ELF-1 (cell line): Measurements from ENCODE around the gene TMCO1.
"Not testable (repeated sequence)": the region's sequence is repeated elsewhere in the genome, so short reads cannot be mapped to it uniquely, and the experiment has no call there.

Experiments used
- DNase-seq: peaks from one replicate; pipeline ENCODE4 v3.0.0-alpha.2; 2016; ENCODE audit warnings: low read depth, low spot score

TMCO1 gene

DNA sequence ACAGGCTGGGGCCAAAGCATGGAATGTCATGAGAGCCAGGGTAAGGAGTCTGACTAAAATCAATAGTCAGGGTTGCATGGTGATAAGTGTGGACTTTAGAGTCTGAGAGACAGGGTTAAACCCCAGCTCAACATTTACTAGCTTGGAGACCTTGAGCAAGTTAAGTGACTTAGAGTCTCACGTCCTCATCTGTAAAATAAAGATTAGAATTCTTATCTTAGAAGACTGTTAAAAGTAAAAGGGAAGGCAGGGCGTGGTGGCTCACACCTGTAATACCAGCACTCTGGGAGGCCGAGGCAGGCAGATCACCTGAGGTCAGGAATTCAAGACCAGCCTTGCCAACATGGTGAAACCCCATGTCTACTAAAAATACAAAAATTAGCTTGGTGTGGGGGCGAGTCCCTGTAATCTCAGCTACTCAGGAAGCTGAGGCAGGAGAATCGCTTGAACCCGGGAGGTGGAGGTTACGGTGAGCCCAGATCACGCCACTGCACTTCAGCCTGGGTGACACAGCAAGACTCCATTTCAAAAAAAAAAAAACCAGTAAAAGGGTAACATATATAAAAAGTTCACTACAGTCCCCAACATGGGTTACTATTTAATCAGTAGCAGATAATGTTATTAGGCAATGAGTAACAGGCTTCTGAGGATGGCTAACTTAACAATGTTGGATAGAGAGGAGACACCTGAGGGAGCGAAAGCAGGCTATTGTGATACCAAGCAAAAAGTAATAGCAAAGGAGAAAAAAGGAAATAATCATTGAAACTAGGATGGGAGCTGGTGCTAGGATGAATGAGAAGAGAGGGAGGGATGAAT lies 20.8 kb downstream of the TMCO1 start:
- no peak for DNase-seq

DNA sequence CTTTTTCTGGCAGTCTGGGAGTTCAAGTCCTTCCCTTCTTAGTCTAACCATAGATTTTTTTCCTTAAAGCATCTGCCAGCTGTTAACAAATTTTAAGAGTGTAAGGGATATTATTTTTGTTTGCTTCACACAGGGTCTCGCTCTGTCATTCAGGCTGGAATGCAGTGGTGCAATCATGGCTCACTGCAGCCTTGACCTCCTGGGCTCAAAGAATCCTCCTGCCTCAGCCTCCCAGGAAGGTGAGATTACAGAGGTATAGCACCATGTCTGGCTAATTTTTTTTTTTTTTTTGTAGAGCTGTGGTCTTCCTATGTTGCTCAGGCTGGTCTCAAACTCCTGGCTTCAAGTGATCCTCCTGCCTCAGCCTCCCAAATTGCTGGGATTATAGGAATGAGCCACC lies 23.8 kb downstream of the TMCO1 start:
- DNase-seq, result not testable (repeated sequence)

DNA sequence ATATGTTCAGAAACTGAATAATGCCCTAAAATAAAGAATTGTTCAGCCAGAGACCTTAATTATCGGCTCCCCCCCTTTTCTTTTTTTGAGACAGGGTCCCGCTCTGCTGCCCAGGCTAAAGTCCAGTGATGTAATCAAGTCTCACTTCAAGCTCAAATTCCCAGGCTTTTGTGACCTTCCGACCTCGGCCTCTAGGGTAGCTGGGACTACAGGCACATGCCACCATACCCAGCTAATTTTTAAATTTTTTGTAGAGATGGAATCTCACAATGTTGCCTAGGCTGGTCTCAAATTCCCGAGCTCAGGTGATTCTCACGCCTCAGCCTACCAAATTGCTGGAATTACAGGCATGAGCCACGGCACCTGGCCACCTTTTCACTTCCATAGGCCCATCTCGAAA lies 26.5 kb downstream of the TMCO1 start:
- no peak for DNase-seq

DNA sequence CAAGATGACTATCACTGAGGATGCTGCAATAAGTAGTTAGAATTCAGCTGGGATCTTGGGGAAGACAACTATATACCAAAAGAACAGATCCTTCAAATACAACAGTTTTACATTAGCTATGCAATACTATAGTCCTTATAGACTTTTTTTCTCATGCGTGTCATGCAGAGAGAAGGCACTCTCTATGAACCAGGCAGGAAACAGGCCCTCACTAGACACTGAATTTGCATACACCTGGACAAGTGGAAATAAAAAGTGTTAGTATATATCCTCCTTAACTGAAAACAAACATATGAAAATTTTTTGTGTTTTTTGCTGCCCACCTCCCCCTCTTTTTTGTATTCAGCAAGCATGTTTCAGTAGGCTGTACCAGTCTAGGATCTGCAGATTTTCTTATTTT lies 29.9 kb downstream of the TMCO1 start:
- DNase-seq, result no peak

- no peak for DNase-seq
Observed at GRCh38 chr1:165737196-165737595, 31.5 kb downstream of the TMCO1 start.

DNA sequence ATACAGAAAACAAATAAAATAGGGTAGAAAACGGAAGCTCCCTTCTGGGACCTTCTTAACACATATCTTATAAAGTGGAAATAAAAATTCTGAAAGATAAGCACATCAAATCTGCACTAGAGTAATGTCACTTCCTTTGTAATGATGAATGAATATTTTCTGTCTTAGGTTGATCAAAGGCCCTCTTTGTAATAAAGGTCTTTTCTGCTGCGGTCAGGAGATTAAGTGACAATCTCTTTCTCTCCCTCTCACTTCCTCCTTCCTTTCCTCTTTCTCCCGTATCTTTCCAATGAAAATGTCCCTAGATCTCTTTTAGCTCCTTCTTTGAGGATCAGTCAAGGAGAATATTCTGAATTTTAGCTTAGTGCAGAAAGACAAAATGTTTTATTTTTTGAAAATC lies 33.8 kb downstream of the TMCO1 start:
- DNase-seq, result no peak

DNA sequence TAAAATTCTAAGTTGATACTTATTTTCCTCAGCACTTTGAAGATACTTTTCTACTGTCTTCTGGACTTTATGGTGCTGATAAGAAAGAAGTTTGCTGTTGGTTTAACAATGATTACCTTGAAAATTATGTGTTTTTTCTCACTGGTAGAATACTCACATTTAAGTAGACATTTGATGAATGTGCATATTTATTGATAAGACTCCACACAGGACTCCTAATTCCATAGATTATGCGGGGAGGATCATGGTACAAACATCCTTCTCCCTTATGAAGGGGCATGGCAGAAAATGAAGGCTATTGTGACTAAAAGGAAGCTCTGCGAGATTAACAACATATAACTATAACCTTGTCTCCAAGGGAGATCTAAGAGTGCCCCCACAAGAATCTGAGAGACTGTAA lies 41.8 kb downstream of the TMCO1 start:
- no peak for DNase-seq

GRCh38 chr1:165726169-165726568 lies 42.5 kb downstream of the TMCO1 start:
- DNase-seq, result no peak

GRCh38 chr1:165717918-165718515 lies 50.7 kb downstream of the TMCO1 start:
- peak; percentile 66 for DNase-seq

DNA sequence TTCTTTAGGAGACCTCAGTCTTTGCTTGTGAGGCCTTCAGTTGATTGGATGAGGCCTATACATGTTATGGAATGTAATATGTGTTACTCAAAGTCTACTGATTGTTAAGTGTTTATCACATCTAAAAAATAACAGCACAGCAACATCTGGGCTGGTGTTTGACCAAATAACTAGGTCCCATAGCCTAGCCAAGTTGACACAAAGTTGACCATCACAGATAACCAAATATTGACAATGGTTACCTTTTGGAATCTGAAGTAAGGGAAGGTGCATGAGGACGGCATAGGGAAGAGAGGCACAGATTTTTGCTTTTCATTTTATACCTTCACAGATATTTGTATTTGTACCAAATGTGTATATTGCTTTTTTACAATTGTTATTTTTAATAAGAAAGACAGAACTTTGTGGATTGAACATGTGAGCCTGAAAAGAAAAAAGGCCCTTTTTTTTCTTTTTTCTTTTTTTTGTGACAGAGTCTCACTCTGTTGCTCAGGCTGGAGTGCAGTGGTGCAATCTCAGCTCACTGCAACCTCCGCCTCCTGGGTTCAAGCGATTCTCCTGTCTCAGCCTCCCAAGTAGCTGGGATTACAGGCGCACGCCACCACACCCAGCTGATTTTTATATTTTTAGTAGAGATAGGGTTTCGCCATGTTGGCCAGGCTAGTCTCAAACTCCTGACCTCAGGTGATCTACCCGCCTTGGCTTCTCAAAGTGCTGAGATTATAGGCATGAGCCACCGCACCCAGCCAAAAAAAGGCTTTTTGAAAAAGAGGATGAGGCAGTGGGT lies 52.2 kb downstream of the TMCO1 start:
- not testable (repeated sequence) for DNase-seq

GRCh38 chr1:165712764-165713163 lies 55.9 kb downstream of the TMCO1 start:
- peak; percentile 63 for DNase-seq

DNA sequence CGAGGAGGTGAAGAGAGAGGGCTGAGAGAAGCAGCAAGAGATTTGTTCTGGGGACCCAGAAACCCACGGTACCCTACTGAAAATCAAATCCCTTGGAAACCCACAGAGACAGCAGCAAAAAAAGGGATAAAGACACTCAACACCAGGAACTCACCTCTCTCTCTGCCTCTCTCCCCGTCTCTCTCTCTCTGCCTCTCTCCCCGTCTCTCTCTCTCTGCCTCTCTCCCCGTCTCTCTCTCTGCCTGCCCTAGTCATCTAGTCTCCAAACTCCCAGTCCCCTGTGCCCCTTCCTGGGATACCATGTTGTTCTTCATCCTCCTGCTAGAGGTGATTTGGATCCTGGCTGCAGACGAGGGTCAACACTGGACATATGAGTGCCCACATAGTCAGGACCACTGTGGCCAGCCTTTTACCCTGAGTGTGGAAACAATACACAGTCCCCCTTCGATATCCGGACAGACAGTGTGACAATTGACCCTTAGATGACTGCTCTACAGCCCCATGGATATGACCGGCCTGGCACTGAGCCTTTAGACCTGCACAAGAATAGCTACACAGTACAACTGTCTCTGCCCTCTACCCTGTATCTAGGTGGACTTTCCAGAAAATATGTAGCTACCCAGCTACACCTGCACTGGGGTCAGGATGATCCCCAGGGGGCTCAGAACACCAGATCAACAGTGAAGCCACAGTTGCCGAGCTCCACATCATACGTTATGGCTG lies 60.5 kb downstream of the TMCO1 start:
- no peak for DNase-seq

- DNase-seq, result no peak
Observed at GRCh38 chr1:165703648-165704047, 65.0 kb downstream of the TMCO1 start.

- DNase-seq, result not testable (repeated sequence)
Observed at GRCh38 chr1:165701922-165702321, 66.7 kb downstream of the TMCO1 start.

DNA sequence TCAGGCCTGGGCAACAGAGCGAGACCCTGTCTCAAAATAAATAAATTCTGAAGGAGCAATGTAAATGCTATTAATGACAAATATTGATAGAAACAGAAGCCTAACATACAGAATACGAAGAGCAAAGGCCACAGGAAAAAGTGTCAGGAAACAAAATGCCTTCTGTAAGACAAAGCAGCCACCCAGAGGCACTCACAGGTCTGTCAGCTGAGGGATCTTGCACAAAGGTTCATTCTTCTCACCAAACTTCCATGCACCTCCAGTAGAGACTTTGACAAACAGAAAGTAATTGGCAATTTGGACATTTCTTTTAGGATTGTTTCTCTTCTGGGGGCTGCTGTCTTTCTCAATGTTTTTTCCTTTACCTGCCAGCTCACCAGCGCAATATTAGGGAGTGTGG lies 69.1 kb downstream of the TMCO1 start:
- no peak for DNase-seq

DNA sequence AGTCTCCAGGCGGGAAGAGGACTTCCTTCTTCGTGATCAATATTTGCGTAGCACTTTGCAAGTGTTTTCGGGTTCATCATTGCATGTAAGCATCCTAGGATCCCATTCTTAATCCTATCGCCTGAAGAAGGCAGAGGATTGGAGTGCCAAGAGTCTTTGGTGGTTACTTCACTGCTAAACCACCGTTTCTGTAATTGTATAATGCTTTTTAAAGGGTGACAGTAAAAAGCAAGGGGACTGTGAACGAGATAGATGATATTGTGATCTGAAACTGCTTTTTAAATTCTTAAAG lies 70.0 kb downstream of the TMCO1 start:
- no peak for DNase-seq

DNA sequence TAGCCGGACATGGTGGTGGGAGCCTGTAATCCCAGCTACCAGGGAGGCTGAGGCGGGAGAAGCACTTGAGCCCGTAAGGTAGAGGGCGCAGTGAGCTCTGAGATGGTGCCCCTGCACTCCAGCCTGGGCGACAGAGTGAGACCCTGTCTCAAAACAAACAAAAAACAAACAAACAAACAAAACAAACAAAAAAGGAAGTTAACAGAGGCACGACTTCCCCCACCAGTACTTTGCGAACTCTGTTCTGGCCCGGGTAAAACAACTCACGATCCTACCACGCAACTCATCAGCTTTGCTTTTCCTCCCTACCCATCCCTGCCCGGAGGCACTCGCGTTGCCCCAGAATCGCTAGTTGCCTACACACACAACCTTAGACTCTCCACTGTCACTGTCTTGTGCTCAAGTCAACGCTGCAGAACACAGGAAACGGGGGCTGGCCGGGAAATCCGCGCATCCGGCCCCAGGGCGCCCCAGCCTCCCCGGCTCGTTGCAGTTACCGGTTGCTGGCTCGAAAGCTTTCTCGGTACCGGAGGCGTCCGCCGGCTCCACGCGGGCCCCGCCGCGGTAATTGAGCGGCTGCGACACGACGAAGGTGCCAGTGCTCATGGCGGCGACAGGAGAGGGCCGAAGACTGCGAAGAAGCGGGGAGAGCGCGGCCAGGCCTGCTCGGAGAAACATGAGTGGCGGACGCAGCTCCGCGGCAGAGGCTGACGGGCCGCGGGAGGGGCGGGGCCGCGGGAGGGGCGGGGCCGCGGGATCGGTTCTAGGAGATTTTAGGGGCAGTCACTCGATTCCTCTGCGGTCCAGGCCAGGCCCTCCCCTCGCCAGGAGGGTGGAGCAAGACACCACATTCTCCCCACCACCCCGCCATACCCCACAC lies 70.5 kb downstream of the TMCO1 start, which contains the start of gene ALDH9A1:
ALDH9A1 (minus strand) TSS at position 682 of the 880 bp plus-strand sequence; CDS start at position 678, 4 bp downstream.
- DNase-seq, result peak; percentile 85

DNA sequence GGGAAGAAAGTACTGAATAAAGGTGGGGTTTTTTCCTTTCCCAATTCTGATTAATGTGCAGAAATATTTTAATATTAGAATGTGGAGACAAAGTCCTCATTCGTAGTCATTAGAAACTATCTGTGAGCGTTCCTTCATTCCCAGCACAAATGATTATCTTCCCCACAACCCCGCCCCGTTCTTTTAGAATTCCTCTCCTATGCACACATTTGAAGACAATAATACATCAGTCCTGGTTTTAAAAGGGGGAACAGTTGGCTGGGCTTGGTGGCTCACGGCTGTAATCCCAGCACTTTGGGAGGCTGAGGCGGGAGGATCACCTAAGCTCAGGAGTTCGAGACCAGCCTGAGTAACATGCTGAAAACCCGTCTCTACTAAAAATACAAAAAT lies 71.2 kb downstream of the TMCO1 start:
- no peak for DNase-seq

DNA sequence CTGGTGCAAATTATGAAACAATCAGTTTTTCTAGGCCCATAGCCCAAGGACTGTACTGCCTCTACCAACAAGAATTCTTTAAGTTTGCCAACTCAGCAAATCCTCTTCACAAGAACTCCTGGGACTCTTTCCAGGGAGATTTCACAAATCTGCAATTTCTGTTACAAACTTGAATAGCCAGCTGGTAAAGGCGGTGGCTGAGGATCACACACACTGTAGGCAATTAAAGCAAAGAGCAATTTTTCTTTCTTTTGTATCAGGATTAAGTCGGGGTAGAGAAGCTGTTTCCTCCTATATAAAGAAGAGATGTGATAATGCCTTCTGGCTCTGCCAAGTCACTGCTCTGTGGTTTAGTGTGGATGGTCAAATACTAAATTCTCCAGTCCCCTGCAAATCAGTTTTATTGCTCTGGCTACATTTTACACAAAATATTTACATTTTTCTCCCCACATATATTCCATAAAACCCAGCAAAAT lies 72.0 kb downstream of the TMCO1 start:
- DNase-seq, result no peak

DNA sequence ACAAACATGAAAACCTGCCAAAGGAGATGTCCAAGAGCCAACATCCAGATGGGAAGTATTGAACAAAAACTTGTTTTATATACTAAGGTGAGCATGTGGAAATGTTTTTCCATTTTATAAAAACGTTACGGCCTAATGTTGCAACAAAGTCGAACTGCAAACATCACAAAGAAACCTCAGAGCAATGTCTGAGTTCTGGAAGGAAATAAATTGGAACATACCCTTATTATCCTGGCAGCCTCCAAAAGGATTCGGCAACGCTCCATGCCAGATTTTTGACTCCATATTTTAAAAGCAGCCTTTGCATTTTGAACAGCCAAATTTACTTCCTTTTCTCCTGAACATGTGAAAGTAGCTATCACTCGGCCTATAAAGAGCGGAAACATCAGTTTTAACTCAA lies 73.6 kb downstream of the TMCO1 start:
- no peak for DNase-seq

GRCh38 chr1:165688046-165688445 lies 80.6 kb downstream of the TMCO1 start:
- no peak for DNase-seq
